ENCODE measurements around the gene RNF38.
A peak's percentile ranks its signal among the peaks of the same experiment; 100 is the strongest.

DNA sequence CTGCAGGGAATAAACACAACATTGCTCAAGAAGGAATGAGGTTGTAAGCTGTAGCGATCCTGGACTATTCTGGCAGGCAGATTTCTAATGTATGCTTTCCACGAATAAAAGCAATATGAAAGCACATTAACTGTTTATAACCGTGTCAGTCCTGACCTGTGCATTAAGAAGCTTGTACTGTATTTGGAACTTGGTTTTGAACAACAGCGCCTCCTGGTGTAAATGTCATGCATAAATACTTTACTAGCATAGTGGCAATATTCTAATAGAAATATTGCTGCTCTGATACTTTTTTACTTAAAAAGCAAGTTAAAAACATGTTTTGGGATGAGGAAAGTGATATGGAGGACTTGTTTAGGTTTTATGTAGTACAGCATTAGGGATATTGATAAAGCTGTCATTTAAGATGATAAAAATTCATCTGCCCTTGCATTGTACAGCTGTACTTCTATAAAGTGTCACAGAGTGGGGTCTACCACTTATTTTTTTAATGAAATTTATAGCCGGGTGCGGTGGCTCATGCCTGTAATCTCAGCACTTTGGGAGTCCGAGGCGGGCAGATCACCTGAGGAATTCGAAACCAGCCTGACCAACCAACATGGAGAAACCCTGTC, 71.2 kb downstream of the RNF38 start:
- TF ChIP-seq, protein P1, sequence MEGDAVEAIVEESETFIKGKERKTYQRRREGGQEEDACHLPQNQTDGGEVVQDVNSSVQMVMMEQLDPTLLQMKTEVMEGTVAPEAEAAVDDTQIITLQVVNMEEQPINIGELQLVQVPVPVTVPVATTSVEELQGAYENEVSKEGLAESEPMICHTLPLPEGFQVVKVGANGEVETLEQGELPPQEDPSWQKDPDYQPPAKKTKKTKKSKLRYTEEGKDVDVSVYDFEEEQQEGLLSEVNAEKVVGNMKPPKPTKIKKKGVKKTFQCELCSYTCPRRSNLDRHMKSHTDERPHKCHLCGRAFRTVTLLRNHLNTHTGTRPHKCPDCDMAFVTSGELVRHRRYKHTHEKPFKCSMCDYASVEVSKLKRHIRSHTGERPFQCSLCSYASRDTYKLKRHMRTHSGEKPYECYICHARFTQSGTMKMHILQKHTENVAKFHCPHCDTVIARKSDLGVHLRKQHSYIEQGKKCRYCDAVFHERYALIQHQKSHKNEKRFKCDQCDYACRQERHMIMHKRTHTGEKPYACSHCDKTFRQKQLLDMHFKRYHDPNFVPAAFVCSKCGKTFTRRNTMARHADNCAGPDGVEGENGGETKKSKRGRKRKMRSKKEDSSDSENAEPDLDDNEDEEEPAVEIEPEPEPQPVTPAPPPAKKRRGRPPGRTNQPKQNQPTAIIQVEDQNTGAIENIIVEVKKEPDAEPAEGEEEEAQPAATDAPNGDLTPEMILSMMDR (IDR thresholded peaks at IDR 0.05; ENCODE audit: insufficient read depth, low read length), result peak; percentile 76
- no peak for TF ChIP-seq GABPA (IDR thresholded peaks at IDR 0.05; ENCODE audit: low read depth)
- TF ChIP-seq POLR2AphosphoS5 (IDR thresholded peaks at IDR 0.05; ENCODE audit: low read depth), result no peak

Data from HL-60 (cell line).